ENCODE data around the gene KRT85.

- no peak for TF ChIP-seq EZH2 (IDR thresholded peaks at IDR 0.05; ENCODE audit: borderline replicate concordance, low read depth, low read length, poor library complexity, severe bottlenecking)
- no peak for TF ChIP-seq CTCF (conservative IDR thresholded peaks at IDR 0.05; ENCODE audit: low read depth, low read length)
Measured at GRCh38 chr12:52341066-52341580, 26.2 kb downstream of the KRT85 start.

Measured in A673 (cell line).